K562 (cell line): ENCODE data around the gene DPYSL4. TPM values are rescaled to one million over a fixed set of nuclear protein-coding genes. Genes with fewer than 3 reads are reported as not detected.

Source experiments
- ATAC-seq: fragments of 200-7000 bp; cut with Tn5 transposase; 3 replicates; pipeline ENCODE4 v1.9.1; 2020; ENCODE audit warnings: moderate library complexity
- BruUV-seq: library from RNA; stranded (reverse); fragments of 400-500 nt; replicated peaks from 2 replicates; lab custom pipeline; 2021; lab: Mats Ljungman, UMichigan
- CTCF ChIA-PET: fragments of 300-600 bp; formaldehyde crosslinking; extraction: SDS; loops from one replicate; lab custom pipeline; 2021; ENCODE audit warnings: low intra/inter-chr PET ratio; lab: Yijun Ruan, JAX
- POLR2A ChIA-PET: fragments of 300-600, 350-650 bp; sonication (Branson Sonifier 250); formaldehyde crosslinking; extraction: SDS; loops from one replicate; lab custom pipeline; 2021; ENCODE audit warnings: antibody characterized with exemption, inconsistent platforms; lab: Yijun Ruan, JAX
- DNase-seq, 4 experiments: peaks; one replicate each; pipeline versions ENCODE4 v3.0.0 to v3.0.0-alpha.2; 2011 to 2018; ENCODE audit warnings: low spot score in 3 of 4, mixed read lengths in 3 of 4; ENCODE audit errors: extremely low read depth in 1 of 4
- FAIRE-seq: peaks from 2 replicates; lab custom pipeline; 2011; peaks lifted over from hg19 to GRCh38; lab: Jason Lieb, UNC
- H2AFZ ChIP-seq: 2 replicates; pipeline ENCODE4 v1.6.0; 2011; ENCODE audit warnings: low read depth, low read length, control low read depth, inconsistent platforms
- H3K27ac ChIP-seq: fragments of 200-600 bp; 3 replicates; pipeline ENCODE4 v1.8.0; 2011; ENCODE audit warnings: low read depth, mild to moderate bottlenecking, control low read depth, inconsistent platforms, low read length, moderate library complexity, mixed read lengths; ENCODE audit errors: extremely low read depth
- H3K27me3 ChIP-seq, 2 experiments: fragments of 300-600 bp in 1 of 2; 2 replicates in 1 of 2; 3 replicates in 1 of 2; pipeline versions ENCODE4 v1.6.0 to v1.8.0; 2011; ENCODE audit warnings: inconsistent platforms in 2 of 2, low read length in 2 of 2, mild to moderate bottlenecking in 1 of 2, mixed read lengths in 1 of 2, moderate library complexity in 1 of 2; ENCODE audit not compliant: control insufficient read depth in 2 of 2, insufficient read depth in 2 of 2
- H3K36me3 ChIP-seq: fragments of 300-600 bp; 3 replicates; pipeline ENCODE4 v1.8.0; 2011; ENCODE audit warnings: mild to moderate bottlenecking, low read length, inconsistent platforms; ENCODE audit not compliant: control insufficient read depth, insufficient read depth
- H3K4me1 ChIP-seq, 2 experiments: fragments of 200-600 bp in 1 of 2; replicated peaks in 1 of 2; 2 replicates in 1 of 2; 3 replicates in 1 of 2; pipeline versions ENCODE4 v1.5.1 to v1.8.0; 2011; ENCODE audit warnings: inconsistent platforms in 2 of 2, low read length in 2 of 2, mild to moderate bottlenecking in 1 of 2, mixed read lengths in 1 of 2, moderate library complexity in 1 of 2; ENCODE audit not compliant: control insufficient read depth in 2 of 2, insufficient read depth in 2 of 2
- H3K4me2 ChIP-seq: 2 replicates; pipeline ENCODE4 v1.6.1; 2011; ENCODE audit warnings: low read length, control low read depth, inconsistent platforms, mixed read lengths; ENCODE audit not compliant: insufficient read depth
- H3K4me3 ChIP-seq: fragments of 200-600 bp; sonication (generic), shearing (Covaris generic); 2 replicates; pipeline ENCODE4 v1.5.1; 2016; ENCODE audit warnings: control low read depth, inconsistent platforms
- H3K79me2 ChIP-seq: fragments of 200-600 bp; 3 replicates; pipeline ENCODE4 v1.8.0; 2011; ENCODE audit warnings: low read length, inconsistent platforms; ENCODE audit not compliant: control insufficient read depth, insufficient read depth
- H3K9ac ChIP-seq, 2 experiments: 2 replicates each; pipeline versions ENCODE4 v1.6.0 to v1.6.1; 2011; ENCODE audit warnings: low read depth in 2 of 2, low read length in 2 of 2, control low read depth in 1 of 2, inconsistent platforms in 1 of 2, mild to moderate bottlenecking in 1 of 2, mixed read lengths in 1 of 2; ENCODE audit not compliant: insufficient read depth in 1 of 2
- H3K9me1 ChIP-seq: one replicate; pipeline ENCODE4 v1.6.0; 2011; ENCODE audit warnings: inconsistent platforms, mild to moderate bottlenecking, low read length, moderate library complexity; ENCODE audit not compliant: control insufficient read depth, insufficient read depth
- H3K9me3 ChIP-seq: replicated peaks from 2 replicates; pipeline ENCODE4 v1.5.1; 2011; ENCODE audit warnings: low read depth, low read length, inconsistent platforms; ENCODE audit not compliant: control insufficient read depth, insufficient read depth
- H4K20me1 ChIP-seq: replicated peaks from 2 replicates; pipeline ENCODE4 v1.6.1; 2011; ENCODE audit warnings: low read length, inconsistent platforms, mixed read lengths; ENCODE audit not compliant: control insufficient read depth, insufficient read depth
- CCNT2 ChIP-seq: IDR thresholded peaks from 2 replicates; pipeline ENCODE4 v1.6.1; 2011; ENCODE audit warnings: borderline replicate concordance, low read depth, mild to moderate bottlenecking, moderate library complexity, mixed read lengths, low read length; ENCODE audit not compliant: insufficient read length; ENCODE audit errors: extremely low read depth
- CREM ChIP-seq: IDR thresholded peaks from 2 replicates; pipeline ENCODE4 v1.6.1; 2014; ENCODE audit warnings: antibody characterized with exemption, low read depth
- HNRNPH1 ChIP-seq: fragments of 200-400 bp; formaldehyde crosslinking; optimal IDR thresholded peaks from 2 replicates; pipeline ENCODE3; 2017; ENCODE audit warnings: low read depth, mild to moderate bottlenecking, low read length, moderate library complexity
- L3MBTL2 ChIP-seq: fragments of 450-650 bp; IDR thresholded peaks from 2 replicates; pipeline ENCODE4 v1.6.1; 2016; ENCODE audit warnings: mild to moderate bottlenecking, moderate library complexity
- SMARCB1 ChIP-seq: IDR thresholded peaks from 2 replicates; pipeline ENCODE4 v1.6.1; 2011; ENCODE audit warnings: improper control_type of control experiment, low read depth; ENCODE audit not compliant: insufficient read length
- SP2 ChIP-seq: IDR thresholded peaks from 2 replicates; pipeline ENCODE4 v1.6.1; 2011; ENCODE audit warnings: mild to moderate bottlenecking, low read depth, low read length, moderate library complexity; ENCODE audit not compliant: poor library complexity, severe bottlenecking; ENCODE audit errors: extremely low read depth
- SREBF1 ChIP-seq: fragments of 150-350 bp; IDR thresholded peaks from 2 replicates; pipeline ENCODE4 v1.6.1; 2014; ENCODE audit warnings: antibody characterized with exemption, low read depth, low read length, borderline replicate concordance
- ZNF232 ChIP-seq: sonication (generic); formaldehyde crosslinking; IDR thresholded peaks from 2 replicates; pipeline ENCODE4 v1.8.0; 2022; ENCODE audit warnings: mild to moderate bottlenecking, missing genetic modification reagents
- WGBS: fragments of 100-300 bp; shearing (Covaris generic); methylation state at CpG from one replicate; pipeline ENCODE4 v1.1.6; 2016; ENCODE audit warnings: low coverage, mixed read lengths; ENCODE audit not compliant: insufficient coverage; ENCODE audit errors: missing lambda C conversion rate; 5-methylcytosine and 5-hydroxymethylcytosine counted together
- in situ Hi-C: fragments of 300-500 bp; cut with MboI; formaldehyde crosslinking; loops from 4 replicates; pipeline ENCODE4 v1.15.0; 2018; ENCODE audit warnings: inconsistent platforms, mixed read lengths
- intact Hi-C: fragments of 100-400 bp; cut with micrococcal nuclease; formaldehyde crosslinking; loops from 2 replicates; pipeline ENCODE4 v1.14.2; 2022
- polyA plus RNA-seq, 8 experiments: library from polyadenylated mRNA; depleted of rRNA in 4 of 8; stranded (reverse) in 5 of 8; unstranded in 3 of 8; fragments of >200 nt; fragmentation: Nextera tagmentation in 2 of 8; fragmentation: Illumina TruSeq in 1 of 8; extraction: Ambion mirVana in 2 of 8; extraction: Trizol in 1 of 8; gene quantifications; 2 replicates each; pipeline versions ENCODE4 v1.2.1 to v1.2.3, GENCODE V29; 2011 to 2014; ENCODE audit warnings: inconsistent platforms in 1 of 8, missing spikeins in 1 of 8
- total RNA-seq, 7 experiments: library from RNA; depleted of rRNA in 6 of 7; stranded (reverse); fragments of >200 nt in 6 of 7; fragmentation: Illumina TruSeq in 2 of 7; extraction: Trizol in 2 of 7; gene quantifications; 2 replicates each; pipeline versions ENCODE4 v1.2.1 to v1.2.3, GENCODE V29; 2011 to 2021; ENCODE audit warnings: low replicate concordance in 1 of 7
- TF ChIP-seq, protein P1 (sequence below): fragments of 250-450 bp; sonication (Bioruptor Pico); IDR thresholded peaks from 2 replicates; pipeline ENCODE4 v1.8.0; 2022; ENCODE audit warnings: moderate library complexity, mild to moderate bottlenecking, inconsistent platforms
- TF ChIP-seq, protein P2 (sequence below): fragments of 250-450 bp; sonication (Bioruptor Pico); IDR thresholded peaks from 2 replicates; pipeline ENCODE4 v1.8.0; 2021; ENCODE audit warnings: mild to moderate bottlenecking, moderate library complexity

The DPYSL4 gene
- total and polyA plus RNA-seq, 9 of the 15 experiments (the other 6 are each of a cell fraction or from before 2014, with no cell fraction given): 0.03 TPM; not detected in 8

DNA sequence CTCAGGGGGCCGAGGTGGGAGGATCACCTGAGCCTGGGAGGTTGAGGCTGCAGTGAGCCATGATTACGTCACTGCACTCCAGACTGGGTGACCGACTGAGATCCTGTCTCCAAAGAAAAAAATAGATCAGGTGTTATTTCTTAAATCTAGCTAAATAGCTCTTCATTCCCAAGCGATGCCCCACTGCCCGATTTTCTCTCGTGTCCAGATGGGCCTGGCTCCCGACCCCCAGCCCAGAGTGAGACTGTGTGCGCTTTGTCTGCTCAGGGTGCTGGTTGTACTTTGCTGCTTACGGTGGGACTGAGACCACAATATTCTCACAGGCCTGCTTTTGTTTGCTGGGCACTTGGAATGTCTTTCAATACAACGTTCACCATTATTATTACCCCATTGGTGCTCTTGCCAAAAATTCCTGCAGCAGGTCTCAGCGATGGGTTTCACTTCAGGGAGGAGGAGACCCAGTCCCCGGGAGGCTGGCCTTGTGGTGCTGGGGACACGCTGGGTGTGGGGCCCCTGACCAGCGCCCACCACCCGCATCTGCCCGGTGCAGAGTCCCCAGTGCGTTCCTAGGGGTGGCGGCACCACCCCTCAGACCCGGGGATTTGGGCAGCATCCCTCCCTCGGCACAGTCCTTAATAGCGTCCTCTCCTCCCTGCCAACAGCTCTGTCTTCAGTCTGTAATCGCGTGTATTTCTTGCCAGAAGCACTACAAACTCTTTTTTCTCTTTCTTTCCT lies 20.4 kb upstream of the DPYSL4 start:
- H3K27ac ChIP-seq: no peak overlapping the region
- no peaks in the 10 kb centered on the region for H3K79me2 ChIP-seq
- POLR2A ChIA-PET: no interaction called here
- no peaks in the 10 kb centered on the region for H3K36me3 ChIP-seq
- no peak overlapping the region for H3K4me3 ChIP-seq
- CTCF ChIA-PET: no interaction called here
- in situ Hi-C loops: no loop called here
- no peak for DNase-seq
- TF ChIP-seq SMARCB1: no peak
- TF ChIP-seq CREM: no peak
- TF ChIP-seq HNRNPH1: no peak
- TF ChIP-seq, protein P1, sequence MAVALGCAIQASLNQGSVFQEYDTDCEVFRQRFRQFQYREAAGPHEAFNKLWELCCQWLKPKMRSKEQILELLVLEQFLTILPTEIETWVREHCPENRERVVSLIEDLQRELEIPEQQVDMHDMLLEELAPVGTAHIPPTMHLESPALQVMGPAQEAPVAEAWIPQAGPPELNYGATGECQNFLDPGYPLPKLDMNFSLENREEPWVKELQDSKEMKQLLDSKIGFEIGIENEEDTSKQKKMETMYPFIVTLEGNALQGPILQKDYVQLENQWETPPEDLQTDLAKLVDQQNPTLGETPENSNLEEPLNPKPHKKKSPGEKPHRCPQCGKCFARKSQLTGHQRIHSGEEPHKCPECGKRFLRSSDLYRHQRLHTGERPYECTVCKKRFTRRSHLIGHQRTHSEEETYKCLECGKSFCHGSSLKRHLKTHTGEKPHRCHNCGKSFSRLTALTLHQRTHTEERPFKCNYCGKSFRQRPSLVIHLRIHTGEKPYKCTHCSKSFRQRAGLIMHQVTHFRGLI (CRISPR knock-in tag): no peak
- TF ChIP-seq ZNF232 (CRISPR knock-in tag): no peak
- no peak for TF ChIP-seq SP2
- TF ChIP-seq L3MBTL2: no peak
- TF ChIP-seq, protein P2, sequence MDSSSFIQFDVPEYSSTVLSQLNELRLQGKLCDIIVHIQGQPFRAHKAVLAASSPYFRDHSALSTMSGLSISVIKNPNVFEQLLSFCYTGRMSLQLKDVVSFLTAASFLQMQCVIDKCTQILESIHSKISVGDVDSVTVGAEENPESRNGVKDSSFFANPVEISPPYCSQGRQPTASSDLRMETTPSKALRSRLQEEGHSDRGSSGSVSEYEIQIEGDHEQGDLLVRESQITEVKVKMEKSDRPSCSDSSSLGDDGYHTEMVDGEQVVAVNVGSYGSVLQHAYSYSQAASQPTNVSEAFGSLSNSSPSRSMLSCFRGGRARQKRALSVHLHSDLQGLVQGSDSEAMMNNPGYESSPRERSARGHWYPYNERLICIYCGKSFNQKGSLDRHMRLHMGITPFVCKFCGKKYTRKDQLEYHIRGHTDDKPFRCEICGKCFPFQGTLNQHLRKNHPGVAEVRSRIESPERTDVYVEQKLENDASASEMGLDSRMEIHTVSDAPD: no peak
- TF ChIP-seq CCNT2: no peak
- TF ChIP-seq SREBF1: no peak
- TF ChIP-seq, all 486 proteins: peak for 0
- Histone ChIP-seq H2AFZ (no peak overlapping the region), H3K4me2 (no peak overlapping the region), H3K9ac (no peak overlapping the region), H3K9me3 (no peaks in the 10 kb centered on the region), H3K27me3 (peaks cover 2 to 55% of the 10 kb centered on the region in 2 experiments; a peak in 4 of 5 replicates), H3K9me1 (no peaks in the 10 kb centered on the region), H4K20me1 (peaks cover 5% of the 10 kb centered on the region; the same call in 1 of the 2 replicates), H3K4me1 (peaks cover 0 to 24% of the 10 kb centered on the region in 2 experiments; a peak in 3 of 5 replicates)
- BruUV-seq: no TSS peak
- WGBS: 3% methylated on average over 14 of the region's 23 CpGs
- ATAC-seq (no peak), FAIRE-seq (no peak)
- intact Hi-C loops: no loop called here
